ENCODE measurements around the gene LRRK1.

Gene LRRK1

DNA sequence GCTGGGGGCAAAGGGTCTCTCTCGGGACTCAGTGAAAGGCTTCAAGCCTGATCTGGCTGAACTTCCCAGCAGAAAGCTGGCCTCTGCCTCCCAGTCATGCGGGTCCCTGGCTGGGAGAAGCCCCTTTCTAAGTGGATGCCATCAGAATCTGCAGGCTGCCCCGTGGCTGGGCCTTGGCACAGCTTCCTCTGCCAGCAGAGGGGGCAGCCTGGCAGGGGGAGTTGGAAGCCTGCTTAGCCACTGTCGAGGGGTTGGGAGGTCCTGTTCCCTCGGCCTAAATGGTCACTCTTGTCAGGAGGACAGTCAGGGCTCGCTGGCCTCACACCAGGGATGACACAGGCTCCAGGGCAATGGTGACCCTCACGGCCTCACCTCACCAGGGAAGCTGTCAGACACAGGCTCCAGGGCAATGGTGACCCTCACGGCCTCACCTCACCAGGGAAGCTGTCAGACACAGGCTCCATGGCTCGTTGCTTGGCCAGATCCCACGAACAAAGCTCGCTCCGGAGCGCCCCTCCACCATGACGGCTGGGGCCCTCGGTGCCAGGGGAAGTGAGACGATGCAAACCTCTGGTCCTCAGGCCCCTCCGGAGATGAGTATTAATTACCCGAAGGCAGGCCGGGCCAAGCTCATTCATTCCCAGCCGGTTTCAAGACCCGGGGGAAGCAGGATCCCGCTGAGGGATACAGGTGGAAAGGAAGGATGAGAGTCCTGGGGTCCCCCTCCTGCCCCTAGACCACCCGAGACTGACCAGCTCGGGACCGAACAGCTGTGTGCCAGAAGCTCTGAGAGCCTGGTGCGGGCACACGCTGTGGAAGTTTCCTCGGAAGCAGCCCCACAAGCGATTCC is 181.7 kb downstream of the LRRK1 start:
- ATAC-seq = no peak

DNA sequence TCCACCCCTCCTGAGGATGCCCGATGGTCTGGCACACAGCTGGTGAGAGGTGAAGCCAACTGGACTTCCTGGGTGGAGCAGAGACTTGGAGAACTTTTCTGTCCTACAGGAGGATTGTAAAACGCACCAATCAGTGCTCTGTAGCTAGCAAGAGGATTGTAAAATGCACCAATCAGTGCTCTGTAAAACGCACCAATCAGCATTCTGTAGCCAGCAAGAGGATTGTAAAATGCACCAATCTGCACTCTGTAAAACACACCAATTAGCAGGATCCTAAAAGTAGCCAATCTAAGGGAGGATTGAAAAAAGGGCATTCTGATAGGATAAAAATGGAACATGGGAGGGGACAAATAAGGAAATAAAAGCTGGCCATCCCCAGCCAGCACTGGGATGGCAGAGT is 182.5 kb downstream of the LRRK1 start:
- no peak for ATAC-seq

DNA sequence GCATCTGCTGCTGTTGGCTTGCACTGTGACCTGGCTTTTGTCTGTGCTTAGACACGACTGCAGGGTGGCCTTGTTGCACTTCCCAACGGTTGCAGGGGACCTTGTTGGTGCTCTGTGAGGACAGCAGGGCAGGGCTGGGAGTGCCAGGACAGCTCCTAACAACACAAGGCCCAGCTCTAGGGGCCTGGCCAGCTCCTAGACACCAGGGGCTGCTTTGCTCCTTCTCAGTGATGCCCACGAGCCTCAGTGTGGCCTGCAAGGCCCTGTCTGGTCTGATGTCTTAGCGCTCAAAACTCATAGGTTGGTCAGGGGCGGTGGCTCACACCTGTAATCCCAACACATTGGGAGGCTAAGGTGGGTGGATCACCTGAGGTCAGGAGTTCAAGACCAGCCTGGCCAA is 183.6 kb downstream of the LRRK1 start:
- ATAC-seq = no peak

DNA sequence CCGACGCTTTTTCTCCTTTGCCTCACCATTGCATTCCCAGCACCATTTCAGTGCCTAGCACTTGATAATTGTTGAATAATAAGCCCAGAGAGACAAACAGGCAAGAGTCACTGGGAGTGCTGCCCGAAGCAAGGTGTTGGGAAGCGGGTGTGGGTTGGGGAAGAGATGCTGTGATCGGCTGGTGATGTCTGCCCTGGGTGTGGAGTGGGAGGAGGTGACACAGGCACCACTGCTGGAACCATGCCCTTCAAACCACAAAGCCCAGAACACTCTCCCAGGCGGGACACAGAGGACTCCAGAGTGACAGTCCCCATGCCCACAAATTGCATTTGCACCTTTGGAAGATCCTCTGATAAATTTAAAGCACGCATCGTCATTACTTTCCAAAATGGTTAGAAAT is 184.4 kb downstream of the LRRK1 start:
- no peak for ATAC-seq

DNA sequence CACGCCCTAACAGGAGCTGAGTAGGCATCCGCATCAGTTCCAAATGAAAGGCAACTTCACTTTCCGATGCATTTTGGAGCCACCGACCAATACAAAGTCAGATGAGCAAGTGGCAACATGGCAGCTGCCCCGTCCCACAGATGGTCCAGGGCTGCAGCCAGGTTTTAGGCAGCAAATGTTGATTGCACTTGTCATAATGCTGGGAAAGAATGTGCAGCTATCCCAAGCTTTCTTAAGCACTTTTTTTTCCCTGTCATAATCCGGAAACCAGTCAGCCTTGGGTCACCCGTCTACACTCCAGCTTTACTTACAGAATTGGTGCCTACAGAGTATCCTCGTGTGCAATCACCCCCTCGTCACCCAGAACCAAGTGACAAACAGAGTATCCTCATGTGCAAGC is 185.0 kb downstream of the LRRK1 start:
- no peak for ATAC-seq

DNA sequence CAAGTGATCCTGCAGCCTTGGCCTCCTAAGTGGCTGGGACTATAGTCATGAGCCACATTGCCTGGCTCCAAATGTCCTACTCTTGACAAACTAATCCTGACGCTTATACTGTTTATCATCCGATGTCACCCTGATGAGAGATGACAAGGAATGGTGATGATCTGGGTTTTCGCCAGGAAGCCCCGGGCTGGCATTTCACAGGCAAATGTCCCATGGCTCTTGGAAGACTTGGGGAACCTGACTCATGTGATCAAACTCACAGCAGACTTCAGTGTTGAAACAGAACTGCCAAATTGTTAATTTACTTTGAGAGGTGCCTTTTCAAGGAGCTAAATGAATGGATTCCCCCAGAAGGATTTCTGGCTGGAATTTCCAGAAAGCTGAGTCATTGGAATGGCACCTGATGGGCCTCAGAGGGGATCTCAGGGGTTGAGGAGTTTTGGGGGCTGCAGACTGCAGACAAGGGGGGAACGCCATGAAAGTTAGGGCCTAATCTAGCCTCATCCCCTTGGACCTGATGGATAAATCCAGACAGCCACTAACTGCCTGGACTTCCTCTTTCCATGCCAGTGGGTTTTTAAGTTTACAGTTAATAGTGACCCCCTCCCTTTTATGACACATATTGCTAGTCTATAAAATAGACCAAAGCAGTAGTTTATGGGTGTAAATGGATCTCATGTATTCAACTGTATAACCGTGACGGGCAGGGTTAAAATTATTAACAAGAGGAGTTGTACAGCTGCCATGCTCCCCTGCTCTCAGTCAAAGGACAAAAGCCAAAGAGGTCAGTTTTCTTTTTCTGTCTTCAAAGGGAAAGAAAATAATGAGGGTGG is 186.1 kb downstream of the LRRK1 start:
- ATAC-seq = no peak

DNA sequence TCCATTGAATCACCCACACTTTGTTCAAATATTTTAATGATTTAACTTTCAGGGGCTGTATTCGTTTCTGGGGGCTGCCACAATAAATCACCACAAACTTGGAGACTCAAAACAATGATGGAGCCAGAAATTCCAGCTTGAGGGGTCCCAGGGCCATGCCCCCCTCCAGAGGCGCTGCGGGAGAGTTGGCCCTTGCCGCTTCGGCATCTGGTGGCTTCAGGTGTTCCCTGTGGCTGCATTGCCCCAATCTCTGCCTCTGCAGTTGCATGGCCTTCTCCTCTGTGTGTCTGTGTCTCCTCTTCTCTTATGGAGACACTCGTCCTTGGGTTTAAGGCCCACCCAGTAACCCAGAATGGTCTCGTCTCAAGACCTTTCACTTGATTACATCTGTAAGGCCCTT is 187.9 kb downstream of the LRRK1 start:
- ATAC-seq = no peak

- ATAC-seq = no peak
Observed at GRCh38 chr15:101107625-101108460, 188.7 kb downstream of the LRRK1 start.

GRCh38 chr15:101108461-101108775 is 189.3 kb downstream of the LRRK1 start:
- ATAC-seq = no peak

DNA sequence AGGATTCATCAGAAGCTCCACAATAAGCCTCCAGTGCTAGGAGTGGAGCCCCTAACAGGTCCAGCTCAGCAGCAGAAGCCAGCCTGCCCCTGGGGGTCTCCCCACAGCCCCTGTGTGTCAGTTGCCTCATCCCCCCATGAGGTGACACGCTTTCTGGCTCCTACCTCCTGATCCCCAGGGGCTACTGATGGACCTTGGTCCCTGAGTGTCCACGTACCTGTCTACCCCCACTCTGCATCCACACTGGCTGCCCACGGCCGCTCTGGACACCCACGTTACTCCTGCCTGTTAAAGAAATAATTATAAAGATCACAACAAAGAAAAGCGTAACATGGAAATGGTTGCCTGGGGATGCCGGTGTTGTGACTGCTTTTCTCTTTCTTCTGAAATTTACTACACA is 189.6 kb downstream of the LRRK1 start:
- ATAC-seq = no peak

GRCh38 chr15:101110681-101111569 is 191.8 kb downstream of the LRRK1 start:
- ATAC-seq = no peak

DNA sequence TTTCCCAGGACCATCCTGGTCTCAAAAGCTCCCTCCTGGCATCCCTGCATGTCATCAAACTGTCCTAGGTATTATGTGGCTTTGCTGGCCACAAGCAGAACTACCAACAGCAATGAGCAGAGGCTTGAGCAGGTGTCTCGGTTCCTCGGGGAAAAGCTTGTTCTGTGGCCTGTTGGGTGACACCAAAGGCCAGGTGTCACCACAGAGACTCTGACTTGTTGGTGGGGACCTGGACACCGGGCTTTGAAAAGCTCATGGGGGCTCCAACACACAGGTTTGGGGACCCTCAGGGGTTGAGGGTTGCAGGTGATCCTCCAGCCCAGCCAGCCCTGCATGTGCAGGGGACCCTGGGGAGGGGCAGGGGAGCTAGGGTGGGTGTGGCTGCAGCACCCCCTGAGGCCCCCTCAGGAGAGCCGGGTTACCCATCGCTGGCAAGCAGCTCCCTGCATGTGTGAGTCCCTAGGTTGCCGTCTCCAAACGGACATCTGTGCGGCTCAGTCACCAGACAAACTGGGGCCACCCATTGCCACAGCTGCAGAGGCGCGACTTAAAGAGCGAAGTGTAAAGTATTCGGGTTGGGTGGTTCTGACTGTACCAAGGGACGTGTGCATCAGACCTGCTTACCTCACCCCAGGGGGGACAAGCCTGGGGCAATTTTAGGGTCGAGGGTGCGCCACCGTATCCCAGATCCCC is 192.6 kb downstream of the LRRK1 start:
- no peak for ATAC-seq

- ATAC-seq = no peak
Observed at GRCh38 chr15:101112336-101113113, 193.4 kb downstream of the LRRK1 start.

DNA sequence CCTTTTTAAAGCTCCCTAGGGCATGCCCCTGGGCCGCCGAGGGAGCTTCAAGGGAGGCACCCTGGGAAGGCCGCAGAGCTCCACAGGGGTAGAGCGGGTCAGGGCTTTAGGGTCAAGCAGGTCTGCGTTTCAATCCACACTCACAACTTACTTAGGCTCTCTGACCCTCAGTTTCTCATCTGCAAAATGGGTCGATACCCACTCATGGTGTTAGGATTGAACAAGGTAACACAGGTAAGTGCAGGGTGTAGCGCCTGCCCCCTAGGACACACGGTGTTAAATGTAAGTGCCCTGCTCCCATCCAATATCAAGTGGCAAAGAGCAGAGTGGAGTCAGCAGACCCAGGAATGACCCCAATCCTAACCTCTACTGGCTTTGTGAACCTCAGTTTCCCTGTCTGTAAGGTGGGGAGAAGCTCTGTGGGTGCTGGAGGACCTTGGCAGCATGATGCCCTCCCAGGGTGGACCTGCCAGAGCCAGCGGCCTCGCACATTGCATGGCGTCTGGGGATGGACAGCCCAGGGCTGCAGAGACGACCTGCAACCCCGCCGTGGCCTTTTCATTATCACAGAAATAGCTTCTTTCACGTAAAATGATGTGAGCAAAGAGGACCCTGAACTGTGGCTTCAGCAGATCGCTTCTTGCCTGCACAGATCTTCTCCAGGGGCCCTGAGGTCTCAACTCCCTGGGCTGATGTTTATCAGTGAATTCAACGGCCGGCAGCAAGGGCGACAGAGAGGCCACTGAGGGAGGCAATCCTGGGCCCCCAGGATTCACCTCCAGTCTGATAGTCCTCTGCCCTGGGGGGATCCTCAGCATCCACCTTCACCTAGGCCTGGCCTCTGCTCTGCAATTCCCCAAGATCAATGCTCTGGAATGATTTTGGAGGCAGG is 194.2 kb downstream of the LRRK1 start:
- no peak for ATAC-seq

DNA sequence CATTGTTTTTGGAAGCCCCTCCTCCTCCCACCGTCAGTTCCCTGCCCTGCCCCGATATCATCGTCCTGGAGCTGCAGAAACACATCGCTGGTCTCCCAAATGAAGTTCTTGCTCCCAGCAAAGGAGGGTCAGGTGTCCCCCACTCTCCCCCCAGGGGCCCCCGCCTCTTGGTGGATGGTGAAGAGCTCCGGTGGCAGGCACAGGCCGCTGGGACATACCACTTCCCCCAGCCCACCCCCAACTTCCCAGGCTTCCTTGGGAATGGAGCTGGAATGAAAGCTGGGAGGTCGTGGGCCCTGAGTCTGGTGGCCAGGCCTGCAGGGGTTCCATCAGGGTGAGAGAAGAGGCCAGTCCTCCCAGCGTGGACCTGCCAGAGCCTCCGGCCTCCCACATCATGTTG is 195.0 kb downstream of the LRRK1 start:
- no peak for ATAC-seq

- ATAC-seq = no peak
Observed at GRCh38 chr15:101114610-101115009, 195.5 kb downstream of the LRRK1 start.

DNA sequence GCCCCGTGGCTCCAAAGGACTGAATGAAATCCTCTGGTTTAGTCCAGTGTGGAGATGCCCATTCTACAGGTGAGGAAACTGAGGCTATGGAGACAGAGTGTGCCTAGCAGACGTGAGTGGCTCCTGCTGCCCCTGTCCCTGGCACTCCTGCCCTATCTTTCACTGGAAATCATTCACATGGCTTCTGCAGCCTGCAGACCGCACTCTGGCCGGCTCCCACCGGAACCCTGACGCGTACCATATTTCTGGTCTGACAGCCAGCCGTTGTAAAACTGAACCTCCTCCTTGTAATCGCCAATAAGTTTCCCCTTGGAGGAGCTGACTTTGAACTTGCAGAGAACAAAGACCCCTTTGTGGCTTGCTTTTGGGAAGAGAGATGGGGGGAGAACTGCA is 196.2 kb downstream of the LRRK1 start:
- ATAC-seq = no peak

DNA sequence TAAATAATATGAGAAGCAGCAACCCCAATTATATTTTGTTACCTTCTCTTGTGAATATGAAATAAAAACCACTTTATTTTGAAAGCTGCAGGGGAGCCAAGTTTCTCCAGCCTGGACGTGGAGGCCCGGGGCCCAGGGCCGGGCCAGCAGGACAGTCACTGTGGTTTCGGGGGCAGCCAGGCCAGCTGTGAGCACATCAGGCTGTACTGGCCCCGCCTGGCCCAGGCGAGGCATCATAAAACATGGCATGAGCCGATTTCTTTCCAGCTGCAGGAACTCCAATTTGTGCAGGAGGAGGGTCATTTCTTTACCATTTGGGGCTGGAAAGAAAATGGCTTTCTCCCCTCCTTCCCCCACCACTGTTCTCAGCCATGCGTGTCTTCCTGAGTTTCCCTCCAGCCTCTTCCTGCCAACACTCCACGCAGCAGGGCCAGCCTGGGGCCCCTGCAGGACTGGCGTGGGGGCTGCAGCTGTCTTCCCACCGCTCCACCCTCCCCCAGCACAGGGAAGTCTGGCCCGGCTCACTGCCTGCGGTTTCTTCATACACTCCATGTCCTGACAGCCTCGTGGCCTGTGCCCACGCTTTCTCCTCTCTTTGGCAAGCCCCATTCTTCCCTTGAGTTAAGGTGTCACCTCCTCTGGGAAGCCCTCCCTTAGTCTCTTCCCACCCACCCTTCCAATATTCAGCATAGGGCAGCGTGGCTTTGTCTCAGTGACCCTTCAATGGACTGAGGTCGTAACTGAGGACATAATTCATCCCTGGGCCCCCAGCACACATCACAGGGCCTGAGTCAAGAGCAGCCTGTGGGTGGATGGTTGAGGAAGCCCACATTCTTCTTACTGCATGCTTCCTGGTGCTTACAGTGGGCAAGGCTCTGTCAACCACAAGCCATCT is 196.9 kb downstream of the LRRK1 start:
- no peak for ATAC-seq

DNA sequence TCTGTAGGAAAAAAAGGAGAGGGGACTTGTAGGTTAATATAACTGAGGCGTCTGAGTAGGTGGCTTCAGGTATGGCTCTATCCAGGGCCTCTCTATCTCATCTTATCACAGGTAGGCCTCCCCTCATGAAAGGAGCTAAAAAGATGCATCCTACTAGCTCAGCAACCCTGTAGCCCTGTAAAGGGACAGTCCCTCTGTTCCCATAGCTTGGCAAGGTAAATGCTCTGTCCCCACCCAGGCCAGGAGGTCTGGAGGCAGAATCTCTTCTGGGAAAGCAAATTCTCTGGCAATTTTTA is 197.5 kb downstream of the LRRK1 start:
- ATAC-seq = no peak
